Limb (tissue), 2 donors: ENCODE measurements around the gene KMT2C.

Experiments used
- DNase-seq, 2 donors: peaks; one replicate each; pipeline ENCODE4 v3.0.0-alpha.2; 2016; ENCODE audit errors: extremely low spot score in 2 of 2

The KMT2C gene

GRCh38 chr7:152115021-152115718, 320.6 kb downstream of the KMT2C start:
- no peak for DNase-seq

- no peak for DNase-seq
Observed at GRCh38 chr7:152112829-152113228, 323.0 kb downstream of the KMT2C start.

GRCh38 chr7:152108359-152108758, 327.4 kb downstream of the KMT2C start:
- DNase-seq: no peak

- no peak for DNase-seq
Observed at GRCh38 chr7:152107945-152108344, 327.9 kb downstream of the KMT2C start.

- no peak for DNase-seq
Observed at GRCh38 chr7:152106990-152107389, 328.8 kb downstream of the KMT2C start.

GRCh38 chr7:152105205-152105604, 330.6 kb downstream of the KMT2C start:
- DNase-seq: no peak

GRCh38 chr7:152103691-152104090, 332.1 kb downstream of the KMT2C start:
- no peak for DNase-seq

- DNase-seq: no peak
Observed at GRCh38 chr7:152103066-152103465, 332.7 kb downstream of the KMT2C start.

GRCh38 chr7:152097330-152097729, 338.5 kb downstream of the KMT2C start:
- DNase-seq: no peak

- no peak for DNase-seq
Observed at GRCh38 chr7:152095771-152096170, 340.0 kb downstream of the KMT2C start.

- DNase-seq: no peak
Observed at GRCh38 chr7:152093717-152094116, 342.1 kb downstream of the KMT2C start.

- no peak for DNase-seq
Observed at GRCh38 chr7:152090747-152091146, 345.1 kb downstream of the KMT2C start.

- no peak for DNase-seq
Observed at GRCh38 chr7:152089183-152089582, 346.6 kb downstream of the KMT2C start.

- DNase-seq: no peak
Observed at GRCh38 chr7:152086513-152086912, 349.3 kb downstream of the KMT2C start.

GRCh38 chr7:152085131-152085530, 350.7 kb downstream of the KMT2C start:
- DNase-seq: no peak
